MV-4-11 (cell line): ENCODE results near the gene EMX1.

ENCODE experiments used
- DNase-seq: peaks from one replicate; lab custom pipeline; 2025; lab: John Stamatoyannopoulos, UW

The EMX1 gene

GRCh38 chr2:72942881-72943418 is 25.6 kb downstream of the EMX1 start:
- no peak for DNase-seq

GRCh38 chr2:72943540-72944395 is 26.4 kb downstream of the EMX1 start:
- no peak for DNase-seq

GRCh38 chr2:72944804-72945449 is 27.6 kb downstream of the EMX1 start:
- DNase-seq: no peak

DNA sequence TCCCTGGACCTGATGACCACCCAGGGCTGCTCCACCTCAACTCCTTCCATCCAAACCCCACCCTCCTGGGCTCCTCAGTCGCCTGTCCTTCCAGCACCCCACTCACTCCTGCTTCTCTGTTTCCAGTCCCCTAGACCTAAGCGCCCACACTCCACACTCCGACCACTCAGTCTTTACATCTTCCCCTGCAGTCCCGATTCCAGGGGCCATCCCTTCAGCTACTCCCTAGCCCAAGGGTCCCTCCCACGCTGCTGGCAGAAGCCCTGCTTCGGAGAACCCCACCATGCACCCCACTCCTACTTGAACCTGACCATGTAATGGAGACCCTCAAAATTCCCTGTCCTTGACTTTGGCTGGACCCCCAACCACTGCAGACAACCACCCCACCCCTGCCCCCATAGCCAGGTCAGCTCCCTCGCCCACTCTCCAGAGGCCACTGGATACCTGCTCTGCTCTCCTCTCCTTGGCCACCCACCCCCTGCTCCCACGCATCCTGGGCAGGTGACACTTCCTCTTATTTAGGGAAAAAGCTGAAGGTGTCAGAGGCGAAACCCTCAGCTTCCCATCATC is 28.2 kb downstream of the EMX1 start:
- no peak for DNase-seq

- no peak for DNase-seq
These were observed 29.1 kb downstream of the EMX1 start for GRCh38 chr2:72946466-72946865.

DNA sequence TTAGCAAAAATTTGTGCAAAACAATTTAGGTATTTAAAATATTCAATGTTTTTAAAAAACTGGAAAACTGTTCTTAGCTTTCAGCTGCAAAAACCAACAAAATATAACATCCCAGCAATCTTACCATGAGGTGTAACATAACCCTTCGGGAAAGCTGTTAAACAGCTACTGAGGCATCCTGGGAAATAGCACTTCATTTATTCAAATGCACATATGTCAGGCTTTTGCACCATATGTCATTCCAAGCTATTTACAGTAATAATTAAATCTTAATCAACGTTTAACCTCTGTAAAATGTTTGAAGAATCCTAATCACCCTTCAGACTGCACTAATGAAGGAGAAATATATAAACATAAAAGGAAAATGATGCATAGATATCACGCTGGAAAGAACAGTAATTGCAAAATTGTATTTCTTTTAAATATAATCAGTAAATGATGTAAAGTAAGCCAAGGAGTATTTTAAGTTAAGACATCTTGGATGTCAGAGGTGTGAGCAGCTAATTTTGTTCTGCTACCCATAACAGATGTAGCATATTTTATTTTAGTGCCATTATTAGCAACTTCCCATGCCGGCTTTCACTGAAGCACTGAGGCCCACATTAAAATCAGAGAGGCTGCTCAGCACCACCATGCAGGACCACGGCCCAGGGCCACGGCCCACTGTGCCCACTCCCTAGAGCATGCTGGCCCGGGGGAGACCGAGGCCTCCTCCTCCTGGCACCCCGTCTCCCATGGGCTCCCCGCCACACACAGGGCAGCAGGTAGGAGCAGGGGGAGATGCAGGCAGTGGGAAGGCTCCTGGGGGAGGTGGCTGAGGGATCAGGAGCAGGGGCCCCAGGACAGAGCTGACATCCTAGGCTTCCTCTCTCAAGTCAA is 30.9 kb downstream of the EMX1 start:
- no peak for DNase-seq

DNA sequence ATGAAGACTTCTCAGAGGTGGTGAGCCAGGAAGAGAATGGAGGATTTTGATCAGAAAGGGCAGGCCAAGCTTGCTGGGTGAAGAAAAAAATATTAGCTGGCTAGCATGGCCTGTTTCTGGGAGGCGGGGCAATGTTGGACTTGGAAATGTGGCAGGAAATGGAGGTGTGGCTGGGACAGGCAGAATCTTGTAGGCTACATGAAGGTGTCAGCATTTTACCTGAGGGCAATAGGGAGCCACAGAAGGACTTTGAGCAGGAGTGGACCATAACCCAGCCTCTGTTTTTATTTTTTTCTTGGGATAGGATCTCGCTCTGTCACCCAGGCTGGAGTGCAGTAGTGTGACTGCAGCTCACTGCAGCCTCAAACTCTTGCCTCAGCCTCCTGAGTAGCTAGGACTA is 31.7 kb downstream of the EMX1 start:
- no peak for DNase-seq

DNA sequence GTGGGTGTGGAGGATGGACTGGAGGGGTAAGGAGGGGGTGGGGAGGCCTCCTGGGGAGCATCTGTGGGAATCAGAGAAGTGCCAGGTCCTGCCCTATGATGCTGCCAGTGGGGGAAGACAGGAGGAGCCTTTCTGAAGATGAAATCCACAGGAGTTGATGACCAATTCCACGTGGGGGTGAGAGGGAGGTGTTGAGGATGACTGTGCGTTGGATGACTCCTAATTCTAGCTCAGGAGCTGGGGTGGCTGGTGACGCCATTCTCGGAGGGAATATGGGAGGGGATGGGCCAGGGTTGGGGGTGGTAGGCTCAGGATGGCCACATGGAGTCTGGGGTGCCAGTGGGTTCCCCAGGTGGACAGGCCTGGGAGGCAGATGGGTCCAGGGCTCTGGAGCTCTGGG is 32.3 kb downstream of the EMX1 start:
- DNase-seq: no peak

- DNase-seq: no peak
These were observed 33.4 kb downstream of the EMX1 start for GRCh38 chr2:72950558-72951255.

GRCh38 chr2:72951303-72952095 is 34.2 kb downstream of the EMX1 start:
- DNase-seq: no peak

GRCh38 chr2:72952110-72952823 is 34.9 kb downstream of the EMX1 start:
- DNase-seq: no peak

GRCh38 chr2:72952961-72953360 is 35.6 kb downstream of the EMX1 start:
- no peak for DNase-seq

DNA sequence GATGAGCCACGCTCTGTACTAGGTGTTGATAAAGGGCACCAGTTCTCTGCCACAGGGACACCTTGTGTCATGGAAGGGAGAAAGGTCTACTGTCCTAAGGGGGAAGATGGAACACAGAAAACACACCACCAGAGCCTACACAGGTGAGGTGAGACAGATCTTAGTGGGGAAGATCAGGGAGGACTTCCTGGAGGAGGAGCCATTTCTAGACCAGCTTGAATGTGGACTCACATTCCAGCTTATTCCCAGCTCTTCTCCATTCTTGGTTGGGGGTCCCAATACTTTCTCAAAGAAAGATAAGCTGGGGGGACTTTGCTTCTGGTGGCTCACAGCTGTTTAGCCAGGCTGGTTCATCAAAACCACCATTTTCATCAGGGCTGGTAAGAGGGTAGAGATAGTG is 36.2 kb downstream of the EMX1 start:
- no peak for DNase-seq

DNA sequence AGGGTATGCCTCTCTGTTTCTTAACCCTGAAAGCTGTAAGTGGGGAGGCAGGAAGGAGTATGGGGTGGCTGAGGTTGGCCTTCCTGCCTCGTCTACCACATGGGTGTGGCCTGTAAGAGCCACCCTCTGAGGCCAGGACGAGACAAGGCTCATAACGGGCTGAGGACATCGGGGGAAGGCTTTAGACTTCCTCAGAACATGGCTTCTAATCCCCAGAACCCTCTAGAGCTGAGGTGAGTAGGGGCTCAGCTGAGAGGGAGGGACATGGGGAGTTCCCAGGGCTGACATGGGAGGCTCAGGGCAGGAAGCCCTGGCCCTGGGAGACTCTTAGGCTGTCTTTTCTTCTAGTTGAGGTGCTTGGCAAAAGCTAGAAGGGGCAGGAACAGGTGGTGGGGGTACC is 36.7 kb downstream of the EMX1 start:
- peak; percentile 8 for DNase-seq

- DNase-seq: no peak
These were observed 37.3 kb downstream of the EMX1 start for GRCh38 chr2:72954376-72955227.

GRCh38 chr2:72955228-72956049 is 38.1 kb downstream of the EMX1 start:
- DNase-seq: no peak

DNA sequence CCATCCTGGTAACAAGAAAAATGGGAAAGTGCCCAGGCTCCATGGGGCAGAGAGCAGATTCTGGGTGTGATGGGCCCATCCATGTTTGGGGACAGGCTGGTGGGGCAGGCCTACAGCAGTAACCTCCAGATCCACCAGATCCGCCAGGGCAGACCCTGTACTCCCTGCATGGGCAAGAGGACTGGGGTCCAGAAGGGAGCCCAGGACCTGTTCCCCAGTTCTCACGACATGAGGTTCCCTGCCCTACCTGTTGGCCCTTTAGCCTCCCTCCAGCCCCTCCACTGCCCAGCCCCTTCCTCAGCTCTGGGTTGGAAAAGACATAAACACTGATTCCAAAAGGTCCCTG is 38.7 kb downstream of the EMX1 start:
- no peak for DNase-seq

- peak; percentile 87 for DNase-seq
These were observed 39.6 kb downstream of the EMX1 start for GRCh38 chr2:72956936-72957335.
